Mucosa of descending colon (tissue), 3 donors: ENCODE measurements around the gene LAMA5. TPM values are rescaled to one million over a fixed set of nuclear protein-coding genes. Genes with fewer than 3 reads are reported as not detected.

Experiments
- ATAC-seq: fragments of 200-7000 bp; cut with Tn5 transposase; one replicate; pipeline ENCODE4 v1.9.1; 2020; ENCODE audit warnings: mild to moderate bottlenecking, moderate library complexity
- DNase-seq, 3 donors: peaks; one replicate each; pipeline ENCODE4 v3.0.0-alpha.2; 2020
- H3K36me3 ChIP-seq: fragments of 200-600 bp; one replicate; pipeline ENCODE4 v1.8.0; 2021; ENCODE audit warnings: low read depth, mild to moderate bottlenecking
- H3K4me1 ChIP-seq: fragments of 200-600 bp; one replicate; pipeline ENCODE4 v1.8.0; 2021; ENCODE audit warnings: low read depth, mild to moderate bottlenecking
- H3K4me3 ChIP-seq: fragments of 200-600 bp; one replicate; pipeline ENCODE4 v1.8.0; 2021; ENCODE audit warnings: mild to moderate bottlenecking
- H3K9me3 ChIP-seq: fragments of 200-600 bp; one replicate; pipeline ENCODE4 v1.8.0; 2021; ENCODE audit warnings: mild to moderate bottlenecking
- CTCF ChIP-seq: fragments of 200-600 bp; IDR thresholded peaks from one replicate; pipeline ENCODE4 v1.8.0; 2022; ENCODE audit warnings: antibody characterized with exemption, mild to moderate bottlenecking
- intact Hi-C, 2 donors: fragments of 100-400 bp; cut with DNase I in 1 of 2; cut with micrococcal nuclease in 1 of 2; formaldehyde crosslinking; loops; one replicate each; pipeline versions ENCODE4 v1.11.0 to v1.11.1; 2022; cut with DNase I, micrococcal nuclease
- total RNA-seq, 3 donors: library from RNA; stranded (reverse); fragmentation: NEBNext Ultra II Directional in 2 of 3; extraction: Animal tissue kit (Norgen Biotek cat#: 25700) in 2 of 3; gene quantifications; one replicate each; pipeline versions ENCODE4 v1.2.1 to v1.2.4, GENCODE V29; 2021 to 2023
- donor health status: DM: no; HTN: no; CAD: no; lungs with moderate emphysema.
- donor health status: DM: no; HTN: no; CAD: no.
- donor health status: DM: no; HTN: yes; CAD: no.

LAMA5 gene
- total RNA-seq, 3 donors from 2014 or later = 21.8 to 335 (median 40.7) TPM

- Histone ChIP-seq H3K36me3 (peaks cover 2% of the 10 kb centered on the region), H3K9me3 (no peaks in the 10 kb centered on the region), H3K4me1 (no peaks in the 10 kb centered on the region), H3K4me3 (no peak overlapping the region)
- intact Hi-C loops = no loop called here
- DNase-seq (no peak), ATAC-seq (no peak)
- no peak for TF ChIP-seq CTCF
Observed at GRCh38 chr20:62269871-62270270, 97.2 kb downstream of the LAMA5 start.

GRCh38 chr20:62269378-62269777 is 97.7 kb downstream of the LAMA5 start:
- TF ChIP-seq CTCF = no peak
- Histone ChIP-seq H3K4me3 (no peak overlapping the region), H3K4me1 (no peaks in the 10 kb centered on the region), H3K36me3 (peaks cover 2% of the 10 kb centered on the region), H3K9me3 (no peaks in the 10 kb centered on the region)
- DNase-seq (no peak), ATAC-seq (no peak)
- intact Hi-C loops = no loop called here

- intact Hi-C loops = no loop called here
- Histone ChIP-seq H3K36me3 (peaks cover 2% of the 10 kb centered on the region), H3K4me3 (no peak overlapping the region), H3K9me3 (no peaks in the 10 kb centered on the region), H3K4me1 (no peaks in the 10 kb centered on the region)
- no peak for TF ChIP-seq CTCF
- ATAC-seq = no peak
- DNase-seq = no peak
Observed at GRCh38 chr20:62268228-62268900, 98.7 kb downstream of the LAMA5 start.

GRCh38 chr20:62267543-62267942 is 99.6 kb downstream of the LAMA5 start:
- no peak for DNase-seq
- TF ChIP-seq CTCF = no peak
- no peaks in the 10 kb centered on the region for H3K9me3 ChIP-seq
- ATAC-seq = no peak
- H3K4me3 ChIP-seq = no peak overlapping the region
- H3K36me3 ChIP-seq = peaks cover 2% of the 10 kb centered on the region
- H3K4me1 ChIP-seq = no peaks in the 10 kb centered on the region
- intact Hi-C loops = no loop called here

- peaks cover 2% of the 10 kb centered on the region for H3K36me3 ChIP-seq
- no peak for DNase-seq
- H3K4me3 ChIP-seq = no peak overlapping the region
- intact Hi-C loops = no loop called here
- TF ChIP-seq CTCF = no peak
- H3K9me3 ChIP-seq = no peaks in the 10 kb centered on the region
- no peak for ATAC-seq
- H3K4me1 ChIP-seq = no peaks in the 10 kb centered on the region
Observed at GRCh38 chr20:62266851-62267250, 100.3 kb downstream of the LAMA5 start.

- intact Hi-C loops = no loop called here
- DNase-seq = no peak
- ATAC-seq = no peak
- no peaks in the 10 kb centered on the region for H3K9me3 ChIP-seq
- no peak overlapping the region for H3K4me3 ChIP-seq
- TF ChIP-seq CTCF = no peak
- peaks cover 2% of the 10 kb centered on the region for H3K36me3 ChIP-seq
- no peaks in the 10 kb centered on the region for H3K4me1 ChIP-seq
Observed at GRCh38 chr20:62266340-62266739, 100.8 kb downstream of the LAMA5 start.
